Measurements from ENCODE around the gene SPHK2.

GRCh38 chr19:48671446-48671995 is 52.2 kb downstream of the SPHK2 start:
- TF ChIP-seq CTCF (IDR thresholded peaks at IDR 0.05): no peak
- TF ChIP-seq POLR2AphosphoS5 (IDR thresholded peaks at IDR 0.05): no peak

All from gastroesophageal sphincter (tissue), 3 donors.